GM03348 (cell line): ENCODE measurements around the gene PLXNA4.
"Not testable (repeated sequence)": the region's sequence is repeated elsewhere in the genome, so short reads cannot be mapped to it uniquely, and the experiment has no call there.

Source experiments
- DNase-seq: peaks from one replicate; pipeline ENCODE4 v3.0.0; 2012; ENCODE audit warnings: low spot score

Gene PLXNA4

GRCh38 chr7:132412435-132412834 lies 163.8 kb downstream of the PLXNA4 start:
- DNase-seq, result no peak

- DNase-seq, result no peak
Measured at GRCh38 chr7:132410861-132411541, 165.3 kb downstream of the PLXNA4 start.

GRCh38 chr7:132410385-132410784 lies 165.9 kb downstream of the PLXNA4 start:
- DNase-seq, result peak; percentile 46

GRCh38 chr7:132407764-132408163 lies 168.5 kb downstream of the PLXNA4 start:
- DNase-seq, result no peak

- peak; percentile 71 for DNase-seq
Measured at GRCh38 chr7:132406039-132406438, 170.2 kb downstream of the PLXNA4 start.

GRCh38 chr7:132404261-132404660 lies 172.0 kb downstream of the PLXNA4 start:
- DNase-seq, result no peak

- DNase-seq, result no peak
Measured at GRCh38 chr7:132403465-132404110, 172.7 kb downstream of the PLXNA4 start.

- peak; percentile 83 for DNase-seq
Measured at GRCh38 chr7:132402751-132403245, 173.5 kb downstream of the PLXNA4 start.

GRCh38 chr7:132402096-132402495 lies 174.2 kb downstream of the PLXNA4 start:
- DNase-seq, result no peak

- DNase-seq, result peak; percentile 57
Measured at GRCh38 chr7:132400561-132401142, 175.6 kb downstream of the PLXNA4 start.

GRCh38 chr7:132399367-132399766 lies 176.9 kb downstream of the PLXNA4 start:
- DNase-seq, result no peak

GRCh38 chr7:132398253-132398925 lies 177.9 kb downstream of the PLXNA4 start:
- DNase-seq, result no peak

- DNase-seq, result no peak
Measured at GRCh38 chr7:132397070-132397469, 179.2 kb downstream of the PLXNA4 start.

- DNase-seq, result no peak
Measured at GRCh38 chr7:132395361-132395760, 180.9 kb downstream of the PLXNA4 start.

- no peak for DNase-seq
Measured at GRCh38 chr7:132394283-132395198, 181.7 kb downstream of the PLXNA4 start.

- peak; percentile 69 for DNase-seq
Measured at GRCh38 chr7:132393789-132394261, 182.4 kb downstream of the PLXNA4 start.

GRCh38 chr7:132392713-132393112 lies 183.6 kb downstream of the PLXNA4 start:
- no peak for DNase-seq

GRCh38 chr7:132390705-132391104 lies 185.6 kb downstream of the PLXNA4 start:
- DNase-seq, result peak; percentile 82

- DNase-seq, result not testable (repeated sequence)
Measured at GRCh38 chr7:132390049-132390448, 186.2 kb downstream of the PLXNA4 start.

GRCh38 chr7:132388688-132389087 lies 187.6 kb downstream of the PLXNA4 start:
- DNase-seq, result no peak

- DNase-seq, result no peak
Measured at GRCh38 chr7:132387596-132387995, 188.7 kb downstream of the PLXNA4 start.
